HEK293T (cell line): ENCODE data around the gene DLEU7.

Experiments used
- ARNT ChIP-seq: fragments of 450-650 bp; IDR thresholded peaks from 2 replicates; pipeline ENCODE4 v1.6.1; 2017; ENCODE audit warnings: mild to moderate bottlenecking
- ELF4 ChIP-seq: fragments of 450-650 bp; IDR thresholded peaks from 2 replicates; pipeline ENCODE4 v1.6.1; 2017; ENCODE audit warnings: antibody characterized with exemption
- FOXK2 ChIP-seq: fragments of 450-650 bp; IDR thresholded peaks from 2 replicates; pipeline ENCODE4 v1.6.1; 2016; ENCODE audit warnings: mild to moderate bottlenecking
- FOXM1 ChIP-seq: fragments of 450-650 bp; IDR thresholded peaks from 2 replicates; pipeline ENCODE4 v1.6.1; 2017; ENCODE audit warnings: mild to moderate bottlenecking, borderline replicate concordance
- L3MBTL2 ChIP-seq: fragments of 450-650 bp; conservative IDR thresholded peaks from 2 replicates; pipeline ENCODE4 v1.6.1; 2016; ENCODE audit warnings: mild to moderate bottlenecking
- LEF1 ChIP-seq: fragments of 450-650 bp; IDR thresholded peaks from 2 replicates; pipeline ENCODE4 v1.6.1; 2017; ENCODE audit warnings: mild to moderate bottlenecking, borderline replicate concordance
- NFRKB ChIP-seq: fragments of 450-650 bp; IDR thresholded peaks from 2 replicates; pipeline ENCODE4 v1.6.1; 2016; ENCODE audit warnings: mild to moderate bottlenecking, moderate library complexity
- SP1 ChIP-seq: fragments of 450-650 bp; IDR thresholded peaks from 2 replicates; pipeline ENCODE4 v1.6.1; 2017
- SUZ12 ChIP-seq: fragments of 450-650 bp; IDR thresholded peaks from 2 replicates; pipeline ENCODE4 v1.6.1; 2016; ENCODE audit warnings: mild to moderate bottlenecking
- TARDBP ChIP-seq: fragments of 450-650 bp; IDR thresholded peaks from 2 replicates; pipeline ENCODE4 v1.6.1; 2016
- ZNF384 ChIP-seq: fragments of 450-650 bp; IDR thresholded peaks from 2 replicates; pipeline ENCODE4 v1.6.1; 2016
- TF ChIP-seq, protein P1 (sequence below): fragments of 450-650 bp; IDR thresholded peaks from 2 replicates; pipeline ENCODE4 v1.6.1; 2016

DNA sequence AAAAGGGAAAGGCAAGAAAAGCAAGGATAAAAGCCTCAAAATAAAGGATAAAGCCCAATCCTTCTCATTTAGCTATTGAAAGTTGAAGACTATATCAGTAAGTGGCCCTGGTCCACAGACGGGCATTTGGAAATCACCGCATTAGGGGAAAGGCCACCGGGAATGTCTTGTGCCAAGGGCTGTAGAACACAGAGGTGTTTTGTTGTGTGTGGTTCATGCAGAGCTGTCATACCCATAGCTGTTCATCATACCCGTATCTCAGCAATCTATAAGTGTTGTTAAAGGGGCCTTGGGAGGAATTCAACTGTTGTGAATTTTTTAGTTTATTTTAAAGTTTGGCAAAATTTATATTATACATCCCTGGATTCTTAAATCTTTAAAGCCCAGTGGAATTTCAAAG is 33.0 kb downstream of the DLEU7 start:
- TF ChIP-seq ARNT (no peak), FOXM1 (no peak), SP1 (no peak), ZNF384 (no peak), L3MBTL2 (no peak), NFRKB (no peak), ELF4 (no peak), FOXK2 (no peak), LEF1 (no peak), SUZ12 (no peak), TARDBP (no peak)
- TF ChIP-seq, protein P1, sequence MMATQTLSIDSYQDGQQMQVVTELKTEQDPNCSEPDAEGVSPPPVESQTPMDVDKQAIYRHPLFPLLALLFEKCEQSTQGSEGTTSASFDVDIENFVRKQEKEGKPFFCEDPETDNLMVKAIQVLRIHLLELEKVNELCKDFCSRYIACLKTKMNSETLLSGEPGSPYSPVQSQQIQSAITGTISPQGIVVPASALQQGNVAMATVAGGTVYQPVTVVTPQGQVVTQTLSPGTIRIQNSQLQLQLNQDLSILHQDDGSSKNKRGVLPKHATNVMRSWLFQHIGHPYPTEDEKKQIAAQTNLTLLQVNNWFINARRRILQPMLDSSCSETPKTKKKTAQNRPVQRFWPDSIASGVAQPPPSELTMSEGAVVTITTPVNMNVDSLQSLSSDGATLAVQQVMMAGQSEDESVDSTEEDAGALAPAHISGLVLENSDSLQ: no peak
